Measurements from ENCODE around the gene PAX2.

- TF ChIP-seq CTCF (IDR thresholded peaks at IDR 0.05; ENCODE audit: poor library complexity) = no peak
- peak; percentile 96 for TF ChIP-seq EZH2 (IDR thresholded peaks at IDR 0.05; ENCODE audit: borderline replicate concordance)
- TF ChIP-seq EZH2phosphoT487 (IDR thresholded peaks at IDR 0.05; ENCODE audit: low read depth, severe bottlenecking, unreplicated experiment) = peak; percentile 80
These were observed 7.9 kb upstream of the PAX2 start for GRCh38 chr10:100737355-100738054.

All from hepatocyte (in vitro differentiated cells).